Keratinocyte (primary cell): ENCODE data around the gene ANO9. TPM values are rescaled to one million over a fixed set of nuclear protein-coding genes. Genes with fewer than 3 reads are reported as not detected.

Source experiments
- DNase-seq: peaks from one replicate; pipeline ENCODE4 v3.0.0-alpha.2; 2011; ENCODE audit warnings: low read depth, missing footprints, low spot score
- FAIRE-seq: peaks from 2 replicates; lab custom pipeline; 2011; peaks lifted over from hg19 to GRCh38; lab: Jason Lieb, UNC
- H2AFZ ChIP-seq: 2 replicates; pipeline ENCODE4 v1.6.0; 2012; ENCODE audit warnings: low read length, control low read depth, inconsistent platforms; ENCODE audit not compliant: control insufficient read depth
- H3K27ac ChIP-seq: 2 replicates; pipeline ENCODE4 v1.5.1; 2011; ENCODE audit warnings: low read length; ENCODE audit not compliant: control insufficient read depth, insufficient read depth
- H3K27me3 ChIP-seq: 3 replicates; pipeline ENCODE4 v1.6.0; 2011; ENCODE audit warnings: low read length; ENCODE audit not compliant: control insufficient read depth, insufficient read depth; ENCODE audit errors: extremely low read depth
- H3K36me3 ChIP-seq, 2 experiments: 2 replicates in 1 of 2; 3 replicates in 1 of 2; pipeline ENCODE4 v1.5.1; 2011; ENCODE audit warnings: low read length in 2 of 2, mild to moderate bottlenecking in 1 of 2; ENCODE audit not compliant: control insufficient read depth in 2 of 2, insufficient read depth in 2 of 2; ENCODE audit errors: extremely low read depth in 1 of 2
- H3K4me1 ChIP-seq: 3 replicates; pipeline ENCODE4 v1.5.1; 2011; ENCODE audit warnings: low read length; ENCODE audit not compliant: control insufficient read depth, insufficient read depth; ENCODE audit errors: extremely low read depth
- H3K4me2 ChIP-seq: 3 replicates; pipeline ENCODE4 v1.6.0; 2011; ENCODE audit warnings: low read depth, low read length; ENCODE audit not compliant: control insufficient read depth, insufficient read depth; ENCODE audit errors: extremely low read depth
- H3K4me3 ChIP-seq, 3 experiments: fragments of 200-600 bp in 1 of 3; sonication (generic) in 1 of 3; 2 replicates in 2 of 3; 3 replicates in 1 of 3; pipeline ENCODE4 v1.5.1; 2011 to 2016; ENCODE audit warnings: low read length in 3 of 3, mild to moderate bottlenecking in 3 of 3, control low read depth in 2 of 3, inconsistent platforms in 1 of 3, low read depth in 1 of 3, mixed read lengths in 1 of 3, mixed run types in 1 of 3, moderate library complexity in 1 of 3; ENCODE audit not compliant: control insufficient read depth in 2 of 3, insufficient read depth in 2 of 3; ENCODE audit errors: extremely low read depth in 1 of 3
- H3K79me2 ChIP-seq: 2 replicates; pipeline ENCODE4 v1.6.0; 2012; ENCODE audit warnings: low read length; ENCODE audit not compliant: control insufficient read depth, insufficient read depth
- H3K9ac ChIP-seq: 3 replicates; pipeline ENCODE4 v1.6.0; 2011; ENCODE audit warnings: low read length; ENCODE audit not compliant: control insufficient read depth, insufficient read depth; ENCODE audit errors: extremely low read depth
- H3K9me1 ChIP-seq: 3 replicates; pipeline ENCODE4 v1.6.0; 2011; ENCODE audit warnings: low read length; ENCODE audit not compliant: control insufficient read depth, insufficient read depth; ENCODE audit errors: extremely low read depth
- H3K9me3 ChIP-seq: 2 replicates; pipeline ENCODE4 v1.5.1; 2012; ENCODE audit warnings: low read depth, low read length; ENCODE audit not compliant: control insufficient read depth
- H4K20me1 ChIP-seq: 3 replicates; pipeline ENCODE4 v1.6.0; 2011; ENCODE audit warnings: low read length; ENCODE audit not compliant: control insufficient read depth, insufficient read depth; ENCODE audit errors: extremely low read depth
- EZH2 ChIP-seq: IDR thresholded peaks from one replicate; pipeline ENCODE4 v1.6.1; 2012; ENCODE audit warnings: inconsistent platforms, mild to moderate bottlenecking, low read length, moderate library complexity
- dilution Hi-C: fragments of 300-500 bp; cut with MboI; formaldehyde crosslinking; loops from one replicate; pipeline ENCODE4 v1.7.0; 2020; ENCODE audit warnings: low sequenced_read_pairs; ENCODE audit not compliant: extremely low pct_ligation_motif_present
- polyA plus RNA-seq, 5 experiments: library from polyadenylated mRNA; depleted of rRNA in 3 of 5; stranded (reverse) in 3 of 5; stranded (forward) in 1 of 5; unstranded in 1 of 5; fragments of >200 nt; gene quantifications; 1 replicate in 1 of 5; 2 replicates in 3 of 5; 3 replicates in 1 of 5; pipeline versions ENCODE4 v1.2.1 to v1.2.3, GENCODE V29; 2011 to 2012; ENCODE audit warnings: missing spikeins in 2 of 5, low read depth in 1 of 5, low replicate concordance in 1 of 5
- TF ChIP-seq, protein P1 (sequence below), 3 experiments: IDR thresholded peaks in 1 of 3; conservative IDR thresholded peaks in 1 of 3; optimal IDR thresholded peaks in 1 of 3; 2 replicates in 2 of 3; 3 replicates in 1 of 3; pipeline versions ENCODE3 to v1.5.1; 2011; ENCODE audit warnings: low read length in 3 of 3, mild to moderate bottlenecking in 3 of 3, moderate library complexity in 2 of 3, control low read depth in 1 of 3, inconsistent platforms in 1 of 3; ENCODE audit not compliant: insufficient read depth in 2 of 3; ENCODE audit errors: extremely low read depth in 1 of 3

Gene ANO9
- polyA plus RNA-seq, 1 donor (not counting 4 experiments of a cell fraction or from before 2014, with no cell fraction given): 16.1 TPM

DNA sequence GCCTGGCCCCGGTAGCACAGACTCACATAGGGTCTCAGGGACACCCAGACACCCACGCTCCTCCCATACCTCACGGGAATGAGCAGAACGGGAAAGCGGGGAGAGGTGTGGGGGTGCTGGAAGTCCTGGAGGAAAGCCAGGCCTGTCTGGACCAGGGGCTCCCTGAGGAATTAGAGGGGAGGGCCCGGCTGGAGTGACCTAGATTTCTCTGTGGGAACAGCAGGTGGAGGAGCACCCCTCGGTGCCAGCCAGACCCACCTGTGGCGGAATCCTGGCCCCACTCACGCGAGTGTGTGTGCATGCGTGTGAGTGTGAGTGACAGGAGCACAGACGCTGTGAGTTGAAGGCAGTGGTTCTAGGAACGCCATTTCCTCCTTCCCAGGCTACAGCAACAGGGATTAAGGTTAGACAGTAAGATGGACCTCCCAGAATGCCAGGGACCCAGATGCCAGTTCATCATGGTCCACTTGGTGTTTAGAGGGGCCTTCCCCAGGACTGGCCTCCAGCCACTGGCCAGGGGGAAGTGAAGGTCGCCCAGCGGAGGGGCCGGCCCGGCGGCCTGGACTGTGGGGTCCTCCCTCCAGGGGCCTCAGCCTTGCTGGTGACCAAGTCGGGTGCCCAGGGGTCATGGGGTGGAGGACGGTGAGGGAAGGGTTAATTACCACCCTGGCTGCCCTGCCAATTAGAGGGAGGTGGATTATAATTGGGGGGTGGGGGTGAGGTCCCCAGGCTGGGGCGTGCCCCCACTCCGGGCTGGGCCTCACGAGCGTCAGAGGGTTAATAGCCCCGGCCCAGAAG, 46.8 kb downstream of the ANO9 start:
- no peaks in the 10 kb centered on the region for H3K9me1 ChIP-seq
- no peaks in the 10 kb centered on the region for H3K27me3 ChIP-seq
- TF ChIP-seq, protein P1, sequence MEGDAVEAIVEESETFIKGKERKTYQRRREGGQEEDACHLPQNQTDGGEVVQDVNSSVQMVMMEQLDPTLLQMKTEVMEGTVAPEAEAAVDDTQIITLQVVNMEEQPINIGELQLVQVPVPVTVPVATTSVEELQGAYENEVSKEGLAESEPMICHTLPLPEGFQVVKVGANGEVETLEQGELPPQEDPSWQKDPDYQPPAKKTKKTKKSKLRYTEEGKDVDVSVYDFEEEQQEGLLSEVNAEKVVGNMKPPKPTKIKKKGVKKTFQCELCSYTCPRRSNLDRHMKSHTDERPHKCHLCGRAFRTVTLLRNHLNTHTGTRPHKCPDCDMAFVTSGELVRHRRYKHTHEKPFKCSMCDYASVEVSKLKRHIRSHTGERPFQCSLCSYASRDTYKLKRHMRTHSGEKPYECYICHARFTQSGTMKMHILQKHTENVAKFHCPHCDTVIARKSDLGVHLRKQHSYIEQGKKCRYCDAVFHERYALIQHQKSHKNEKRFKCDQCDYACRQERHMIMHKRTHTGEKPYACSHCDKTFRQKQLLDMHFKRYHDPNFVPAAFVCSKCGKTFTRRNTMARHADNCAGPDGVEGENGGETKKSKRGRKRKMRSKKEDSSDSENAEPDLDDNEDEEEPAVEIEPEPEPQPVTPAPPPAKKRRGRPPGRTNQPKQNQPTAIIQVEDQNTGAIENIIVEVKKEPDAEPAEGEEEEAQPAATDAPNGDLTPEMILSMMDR (optimal IDR thresholded peaks at IDR 0.05 in 1 of 3, IDR thresholded peaks at IDR 0.05 in 1 of 3, conservative IDR thresholded peaks at IDR 0.05 in 1 of 3; ENCODE audit: extremely low read depth in 1 of 3, insufficient read depth in 2 of 3, low read length in 3 of 3): no peak
- TF ChIP-seq EZH2: no peak
- no peaks in the 10 kb centered on the region for H3K9me3 ChIP-seq
- H3K4me3 ChIP-seq: peak overlapping the region; percentile 61 to 95 (median 82)
- H3K4me2 ChIP-seq: peak overlapping the region; percentile 93
- no peak overlapping the region for H2AFZ ChIP-seq
- peaks cover 76% of the 10 kb centered on the region for H3K79me2 ChIP-seq
- H3K27ac ChIP-seq: peak overlapping the region; percentile 97
- DNase-seq (no peak), FAIRE-seq (peak; percentile 55)
- peak overlapping the region; percentile 83 for H3K9ac ChIP-seq
- dilution Hi-C loops: no loop called here
- peaks cover 10% of the 10 kb centered on the region for H4K20me1 ChIP-seq
- H3K36me3 ChIP-seq: peaks cover 5 to 27% of the 10 kb centered on the region in 2 experiments
- H3K4me1 ChIP-seq: peaks cover 25% of the 10 kb centered on the region

DNA sequence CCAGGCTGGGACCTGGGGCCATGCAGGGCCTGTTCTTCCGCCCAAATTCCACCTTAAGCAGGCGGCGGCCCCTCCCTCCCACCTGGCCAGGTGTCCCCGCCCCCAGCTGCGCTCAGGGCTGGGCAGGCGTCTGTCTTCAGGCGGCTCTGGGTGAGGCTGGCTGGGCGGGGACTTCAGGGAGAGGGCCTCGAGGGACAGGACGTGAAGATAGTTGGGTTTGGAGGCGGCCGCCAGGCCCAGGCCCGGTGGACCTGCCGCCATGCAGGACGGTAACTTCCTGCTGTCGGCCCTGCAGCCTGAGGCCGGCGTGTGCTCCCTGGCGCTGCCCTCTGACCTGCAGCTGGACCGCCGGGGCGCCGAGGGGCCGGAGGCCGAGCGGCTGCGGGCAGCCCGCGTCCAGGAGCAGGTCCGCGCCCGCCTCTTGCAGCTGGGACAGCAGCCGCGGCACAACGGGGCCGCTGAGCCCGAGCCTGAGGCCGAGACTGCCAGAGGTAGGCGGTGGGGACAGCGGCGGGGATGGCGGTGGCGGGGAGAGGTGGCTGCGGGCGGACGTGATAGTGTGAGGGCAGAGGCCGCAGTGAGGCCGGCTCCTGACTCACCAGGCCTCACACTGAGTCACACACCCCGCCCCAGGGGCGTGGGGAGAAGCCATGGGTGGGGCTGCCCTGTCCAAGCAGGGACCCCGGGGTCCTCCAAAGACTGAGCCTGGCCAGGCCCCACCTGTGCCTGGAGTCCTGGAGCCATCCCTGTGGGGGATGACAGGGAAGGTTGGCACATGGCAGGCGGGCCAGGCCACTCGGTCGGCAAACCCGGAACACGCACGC, 47.6 kb downstream of the ANO9 start, which contains the start of gene PKP3:
Gene PKP3 (plus strand): TSS at position 176 of the 824 bp plus-strand sequence. CDS start 84 bp downstream, at position 260.
- dilution Hi-C loops: no loop called here
- Histone ChIP-seq H3K4me2 (peak within 1 kb of the TSS; percentile 93), H3K79me2 (peaks cover 71% of the 10 kb centered on the region), H3K27me3 (no peaks in the 10 kb centered on the region), H4K20me1 (peaks cover 10% of the 10 kb centered on the region), H3K9ac (peak within 1 kb of the TSS; percentile 83), H3K4me3 (peak within 1 kb of the TSS; percentile 61 to 95 (median 82)), H3K9me3 (no peaks in the 10 kb centered on the region), H3K36me3 (peaks cover 3 to 27% of the 10 kb centered on the region in 2 experiments), H3K9me1 (no peaks in the 10 kb centered on the region), H3K27ac (peak within 1 kb of the TSS; percentile 97), H3K4me1 (peaks cover 25% of the 10 kb centered on the region), H2AFZ (no peak within 1 kb of the TSS)
- no peak for TF ChIP-seq EZH2
- TF ChIP-seq, protein P1 (optimal IDR thresholded peaks at IDR 0.05 in 1 of 3, IDR thresholded peaks at IDR 0.05 in 1 of 3, conservative IDR thresholded peaks at IDR 0.05 in 1 of 3; ENCODE audit: extremely low read depth in 1 of 3, insufficient read depth in 2 of 3, low read length in 3 of 3): no peak
- DNase-seq (peak; percentile 88), FAIRE-seq (peak; percentile 63)
